OCI-LY1 (cell line): ENCODE results near the gene CHCHD3.

Source experiments
- H2AFZ ChIP-seq: fragments of 200-600 bp; sonication (generic), shearing (Covaris generic); 2 replicates; pipeline ENCODE4 v1.6.0; 2014; ENCODE audit warnings: antibody characterized with exemption, mild to moderate bottlenecking, low read length
- H3F3A ChIP-seq: fragments of 200-600 bp; sonication (generic), shearing (Covaris generic); 2 replicates; pipeline ENCODE4 v1.6.0; 2014; ENCODE audit warnings: mild to moderate bottlenecking, antibody characterized with exemption, low read length, moderate library complexity; ENCODE audit not compliant: insufficient read depth
- H3K27ac ChIP-seq: fragments of 200-600 bp; sonication (generic); 2 replicates; pipeline ENCODE4 v1.5.1; 2014; ENCODE audit warnings: low read length, mixed run types, mild to moderate bottlenecking, low read depth; ENCODE audit not compliant: poor library complexity, severe bottlenecking
- H3K27me3 ChIP-seq: fragments of 200-600 bp; sonication (generic); 2 replicates; pipeline ENCODE4 v1.6.0; 2014; ENCODE audit warnings: antibody characterized with exemption, mild to moderate bottlenecking, low read length, moderate library complexity; ENCODE audit not compliant: insufficient read depth
- H3K36me3 ChIP-seq: fragments of 200-600 bp; sonication (generic); 2 replicates; pipeline ENCODE4 v1.6.1; 2014; ENCODE audit warnings: mild to moderate bottlenecking, antibody characterized with exemption, low read length, moderate library complexity, mixed read lengths; ENCODE audit not compliant: insufficient read depth
- H3K4me1 ChIP-seq: fragments of 200-600 bp; sonication (generic); 2 replicates; pipeline ENCODE4 v1.5.1; 2014; ENCODE audit warnings: mild to moderate bottlenecking, low read length, moderate library complexity; ENCODE audit not compliant: insufficient read depth, severe bottlenecking
- H3K4me2 ChIP-seq: fragments of 200-600 bp; sonication (generic), shearing (Covaris generic); 2 replicates; pipeline ENCODE4 v1.6.1; 2014; ENCODE audit warnings: low read length
- H3K4me3 ChIP-seq: fragments of 200-600 bp; sonication (generic); 2 replicates; pipeline ENCODE4 v1.5.1; 2014; ENCODE audit warnings: low read length, low read depth, mild to moderate bottlenecking, mixed read lengths; ENCODE audit not compliant: poor library complexity, severe bottlenecking
- H3K79me2 ChIP-seq: fragments of 200-600 bp; shearing (Covaris generic); 2 replicates; pipeline ENCODE4 v1.6.1; 2016; ENCODE audit warnings: mixed run types, low read length, mixed read lengths; ENCODE audit not compliant: insufficient read depth
- H3K9ac ChIP-seq: fragments of 200-600 bp; sonication (generic), shearing (Covaris generic); 2 replicates; pipeline ENCODE4 v1.6.1; 2014; ENCODE audit warnings: mild to moderate bottlenecking, low read length, mixed read lengths
- H3K9me2 ChIP-seq: fragments of 200-600 bp; sonication (generic), shearing (Covaris generic); 2 replicates; pipeline ENCODE4 v1.6.1; 2014; ENCODE audit warnings: low read depth, mild to moderate bottlenecking, low read length, mixed read lengths
- H3K9me3 ChIP-seq: fragments of 200-600 bp; shearing (Covaris generic); 2 replicates; pipeline ENCODE4 v1.6.1; 2014; ENCODE audit warnings: low read length, mixed read lengths
- H4K20me1 ChIP-seq: fragments of 200-600 bp; sonication (generic), shearing (Covaris generic); 2 replicates; pipeline ENCODE4 v1.6.0; 2016; ENCODE audit warnings: mild to moderate bottlenecking, low read length; ENCODE audit not compliant: insufficient read depth
- CTCF ChIP-seq: fragments of 200-600 bp; sonication (generic), shearing (Covaris generic); IDR thresholded peaks from 2 replicates; pipeline ENCODE4 v1.5.1; 2017; ENCODE audit warnings: mild to moderate bottlenecking, antibody characterized with exemption, low read length, moderate library complexity, mixed read lengths
- EZH2 ChIP-seq: fragments of 200-600 bp; sonication (generic), shearing (Covaris generic); IDR thresholded peaks from 2 replicates; pipeline ENCODE4 v1.8.0; 2017; ENCODE audit warnings: borderline replicate concordance, mixed run types, mild to moderate bottlenecking, antibody characterized with exemption, low read length, moderate library complexity, mixed read lengths

CHCHD3 gene

GRCh38 chr7:132784406-132784805 is 297.5 kb downstream of the CHCHD3 start:
- TF ChIP-seq CTCF (no peak), EZH2 (no peak)
- no peaks in the 10 kb centered on the region for H3K9me3 ChIP-seq
- no peaks in the 10 kb centered on the region for H3K9me2 ChIP-seq
- H4K20me1 ChIP-seq = no peaks in the 10 kb centered on the region
- no peaks in the 10 kb centered on the region for H3K27me3 ChIP-seq
- H3K27ac ChIP-seq = no peak overlapping the region
- peaks cover 39% of the 10 kb centered on the region for H3K36me3 ChIP-seq
- H3K79me2 ChIP-seq = no peaks in the 10 kb centered on the region
- H3K4me1 ChIP-seq = no peaks in the 10 kb centered on the region
- H2AFZ ChIP-seq = no peak overlapping the region
- no peak overlapping the region for H3K4me2 ChIP-seq
- H3K9ac ChIP-seq = no peak overlapping the region
- no peaks in the 10 kb centered on the region for H3F3A ChIP-seq
- H3K4me3 ChIP-seq = no peak overlapping the region

DNA sequence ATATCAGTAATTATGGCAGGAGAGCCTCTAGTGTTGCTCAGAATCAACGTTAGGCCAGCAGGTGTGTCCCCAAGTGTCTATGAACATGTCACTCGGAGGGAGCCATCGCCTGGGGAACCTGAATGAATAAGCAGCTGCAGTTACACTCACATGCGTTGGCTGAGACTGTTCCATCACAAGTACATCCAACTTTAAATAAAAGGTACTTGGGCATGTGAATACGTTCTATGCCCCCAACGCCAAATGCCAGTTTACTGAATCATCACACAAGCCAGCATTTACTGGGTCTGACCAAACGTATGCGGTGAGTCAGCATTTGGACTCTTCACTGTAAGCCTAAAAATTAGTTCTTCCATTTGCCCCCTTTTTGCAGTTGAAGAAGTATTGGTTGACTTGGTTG is 298.1 kb downstream of the CHCHD3 start:
- H3K4me3 ChIP-seq = no peak overlapping the region
- no peaks in the 10 kb centered on the region for H4K20me1 ChIP-seq
- peaks cover 33% of the 10 kb centered on the region for H3K36me3 ChIP-seq
- H3K27me3 ChIP-seq = no peaks in the 10 kb centered on the region
- no peaks in the 10 kb centered on the region for H3K79me2 ChIP-seq
- no peak overlapping the region for H3K4me2 ChIP-seq
- no peaks in the 10 kb centered on the region for H3K9me3 ChIP-seq
- H3K9ac ChIP-seq = no peak overlapping the region
- H3K9me2 ChIP-seq = no peaks in the 10 kb centered on the region
- H3F3A ChIP-seq = no peaks in the 10 kb centered on the region
- TF ChIP-seq EZH2 = no peak
- TF ChIP-seq CTCF = no peak
- no peak overlapping the region for H2AFZ ChIP-seq
- H3K27ac ChIP-seq = no peak overlapping the region
- no peaks in the 10 kb centered on the region for H3K4me1 ChIP-seq

- no peak overlapping the region for H2AFZ ChIP-seq
- no peak for TF ChIP-seq CTCF
- no peak for TF ChIP-seq EZH2
These were observed 298.9 kb downstream of the CHCHD3 start for GRCh38 chr7:132782777-132783640.

More at GRCh38 chr7:132782777-132783640, 298.9 kb downstream of the CHCHD3 start:
- Histone ChIP-seq H4K20me1 (no peaks in the 10 kb centered on the region), H3K4me2 (no peak overlapping the region), H3K79me2 (no peaks in the 10 kb centered on the region), H3K36me3 (peaks cover 28% of the 10 kb centered on the region; the same call in 1 of the 2 replicates), H3K9me2 (no peaks in the 10 kb centered on the region), H3K27ac (no peak overlapping the region), H3K9me3 (no peaks in the 10 kb centered on the region), H3K4me3 (no peak overlapping the region), H3K9ac (no peak overlapping the region), H3K27me3 (no peaks in the 10 kb centered on the region), H3K4me1 (no peaks in the 10 kb centered on the region), H3F3A (no peaks in the 10 kb centered on the region)
